Left cardiac atrium (tissue), 4 donors: ENCODE results near the gene TRIM60. TPM values are rescaled to one million over a fixed set of nuclear protein-coding genes. Genes with fewer than 3 reads are reported as not detected.
A peak's percentile ranks its signal among the peaks of the same experiment; 100 is the strongest.
"Not testable (repeated sequence)": the region's sequence is repeated elsewhere in the genome, so short reads cannot be mapped to it uniquely, and the experiment has no call there.

Experiments used
- ATAC-seq, 2 donors: fragments of 200-7000 bp; cut with Tn5 transposase; one replicate each; pipeline ENCODE4 v1.9.1; 2020; ENCODE audit warnings: mild to moderate bottlenecking in 2 of 2, moderate library complexity in 2 of 2
- DNase-seq: peaks from one replicate; pipeline ENCODE4 v3.0.0-alpha.2; 2020
- intact Hi-C, 2 donors: fragments of 100-400 bp; cut with DNase I; formaldehyde crosslinking; loops; one replicate each; pipeline versions ENCODE4 v1.14.1 to v1.15.1; 2022 to 2023
- total RNA-seq, 2 donors: library from RNA; stranded (reverse); fragmentation: NEBNext Ultra II Directional; extraction: Animal tissue kit (Norgen Biotek cat#: 25700); gene quantifications; one replicate each; pipeline ENCODE4 v1.2.1, GENCODE V29; 2021
- donor health status: DM: no; HTN: yes; CAD: no.
- donor health status: DM: no; HTN: yes; CAD: no; lungs with severe emphysema.
- donor health status: DM: yes; HTN: yes; CAD: no.
- donor health status: Dilated cardiomyopathy.

TRIM60 gene
- total RNA-seq, 2 donors from 2014 or later, result not detected

GRCh38 chr4:165027762-165028402 lies 3.9 kb upstream of the TRIM60 start:
- intact Hi-C loops, result no loop called here
- ATAC-seq (no peak), DNase-seq (no peak)

GRCh38 chr4:165048170-165048569 lies 16.4 kb downstream of the TRIM60 start:
- ATAC-seq, result no peak
- intact Hi-C loops, result no loop called here
- DNase-seq, result no peak

- no peak for ATAC-seq
- intact Hi-C loops, result no loop called here
- no peak for DNase-seq
Measured at GRCh38 chr4:165052627-165053026, 20.8 kb downstream of the TRIM60 start.

- intact Hi-C loops, result no loop called here
- DNase-seq (no peak), ATAC-seq (no peak)
Measured at GRCh38 chr4:165053645-165054044, 21.8 kb downstream of the TRIM60 start, which contains the start of gene TRIM75. TSS of gene TRIM75 (plus strand) at chr4:165053866. CDS start at chr4:165059148, 5,282 bp downstream.

GRCh38 chr4:165055601-165056000 lies 23.8 kb downstream of the TRIM60 start:
- ATAC-seq (no peak), DNase-seq (no peak)
- intact Hi-C loops, result no loop called here

- no peak for ATAC-seq
- DNase-seq, result no peak
Measured at GRCh38 chr4:165058666-165059065, 26.9 kb downstream of the TRIM60 start.

GRCh38 chr4:165059386-165059785 lies 27.6 kb downstream of the TRIM60 start:
- intact Hi-C loops, result no loop called here
- ATAC-seq, result no peak
- DNase-seq, result no peak

More at GRCh38 chr4:165058666-165059065, 26.9 kb downstream of the TRIM60 start:
- intact Hi-C loops, result no loop called here

GRCh38 chr4:165060938-165061337 lies 29.1 kb downstream of the TRIM60 start:
- intact Hi-C loops, result no loop called here
- ATAC-seq, result no peak
- no peak for DNase-seq

- DNase-seq, result no peak
- intact Hi-C loops, result no loop called here
- ATAC-seq, result no peak
Measured at GRCh38 chr4:165070560-165070959, 38.8 kb downstream of the TRIM60 start.

- ATAC-seq, intact Hi-C loops, DNase-seq: not testable (repeated sequence)
Measured at GRCh38 chr4:165073346-165073745, 41.5 kb downstream of the TRIM60 start.

- intact Hi-C loops, result no loop called here
- ATAC-seq (no peak), DNase-seq (no peak)
Measured at GRCh38 chr4:165077034-165077578, 45.3 kb downstream of the TRIM60 start.

- ATAC-seq (peak in 1 of 2 donors; percentile 54), DNase-seq (peak; percentile 41)
- intact Hi-C loops, result no loop called here
Measured at GRCh38 chr4:165079476-165079875, 47.7 kb downstream of the TRIM60 start.

GRCh38 chr4:165084787-165085186 lies 53.0 kb downstream of the TRIM60 start:
- intact Hi-C loops, ATAC-seq, DNase-seq: not testable (repeated sequence)

GRCh38 chr4:165085946-165086345 lies 54.1 kb downstream of the TRIM60 start:
- DNase-seq (no peak), ATAC-seq (no peak)
- intact Hi-C loops, result no loop called here

GRCh38 chr4:165088366-165088765 lies 56.6 kb downstream of the TRIM60 start:
- DNase-seq (no peak), ATAC-seq (no peak)
- intact Hi-C loops, result no loop called here

Other genes with a start within 250 kb of the TRIM60 start
- not detected for gene APELA, start 154.8 kb upstream of the TRIM60 start, total RNA-seq
- 1 to 10 TPM; 2.0 to 2.7 TPM for gene TRIM61, start 54.3 kb upstream of the TRIM60 start, total RNA-seq
- not detected for gene TRIM75, start 21.9 kb downstream of the TRIM60 start, total RNA-seq
- 10 to 100 TPM; 16.5 to 17.2 TPM for gene TMEM192, start 80.9 kb downstream of the TRIM60 start, total RNA-seq
- gene KLHL2, start 175.6 kb downstream of the TRIM60 start, total RNA-seq, result 10 to 100 TPM; 11.0 to 14.3 TPM